ENCODE data around the gene CLN3. TPM values are rescaled to one million over a fixed set of nuclear protein-coding genes. Genes with fewer than 3 reads are reported as not detected.
"Not testable (repeated sequence)": the region's sequence is repeated elsewhere in the genome, so short reads cannot be mapped to it uniquely, and the experiment has no call there.

Gene CLN3
- total RNA-seq, 1 donor from 2014 or later = 16.9 TPM

DNA sequence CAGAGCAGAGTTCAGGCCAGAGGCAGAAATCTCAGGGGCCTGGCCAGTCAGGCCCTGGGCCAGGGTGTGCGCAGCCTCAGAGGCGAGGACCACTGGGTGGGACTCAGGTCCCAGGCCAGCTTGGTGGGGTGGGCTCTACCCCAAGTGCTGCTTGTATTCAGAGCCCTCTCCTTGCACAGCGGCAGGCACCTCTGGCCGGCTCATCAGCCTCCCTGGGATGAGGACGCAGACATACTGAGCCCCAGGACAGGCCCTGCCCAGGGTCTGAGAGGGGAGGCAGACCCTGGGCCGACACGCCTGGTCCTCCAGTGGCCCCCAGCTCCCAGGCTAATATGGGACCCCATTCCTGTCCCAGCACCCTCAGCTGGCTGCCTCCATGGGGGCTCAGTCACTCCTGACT is 22.4 kb upstream of the CLN3 start:
- DNase-seq (ENCODE audit: extremely low read depth, low read depth, low spot score) = no peak

DNA sequence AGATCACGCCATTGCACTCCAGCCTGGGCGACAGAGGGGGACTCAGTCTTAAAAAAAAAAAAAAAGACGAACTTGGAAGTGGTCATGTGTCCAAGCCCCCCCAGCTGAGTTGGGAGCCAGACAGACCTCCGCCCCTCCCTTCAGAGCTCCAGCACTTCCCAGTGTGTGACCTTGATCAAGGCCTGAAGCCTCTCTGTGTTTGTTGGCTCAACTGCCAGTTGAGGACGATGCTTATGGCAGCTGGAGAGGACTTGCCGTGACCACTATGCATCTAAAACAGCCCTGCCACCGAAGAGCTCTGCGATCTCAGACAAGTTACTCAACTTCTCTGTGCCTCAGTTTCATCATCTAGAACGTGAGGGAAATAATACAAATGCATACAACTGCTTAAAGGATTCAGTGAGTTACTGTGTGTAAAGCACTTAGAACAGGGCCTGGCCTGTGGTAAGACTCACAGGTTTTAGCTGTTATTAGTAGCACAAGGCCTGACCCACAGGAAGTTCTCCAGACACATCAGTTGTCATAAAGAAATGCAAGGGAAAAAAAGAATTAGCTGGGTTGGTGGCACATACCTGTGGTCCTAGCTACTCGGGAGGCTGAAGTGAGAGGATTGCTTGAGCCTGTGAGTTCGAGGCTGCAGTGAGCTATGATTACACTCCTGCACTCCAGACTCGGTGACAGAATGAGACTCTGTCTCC is 21.8 kb upstream of the CLN3 start:
- no peak for DNase-seq (ENCODE audit: extremely low read depth, low read depth, low spot score)

- no peak for DNase-seq (ENCODE audit: extremely low read depth, low read depth, low spot score)
Measured at GRCh38 chr16:28511801-28512789, 20.2 kb upstream of the CLN3 start.

DNA sequence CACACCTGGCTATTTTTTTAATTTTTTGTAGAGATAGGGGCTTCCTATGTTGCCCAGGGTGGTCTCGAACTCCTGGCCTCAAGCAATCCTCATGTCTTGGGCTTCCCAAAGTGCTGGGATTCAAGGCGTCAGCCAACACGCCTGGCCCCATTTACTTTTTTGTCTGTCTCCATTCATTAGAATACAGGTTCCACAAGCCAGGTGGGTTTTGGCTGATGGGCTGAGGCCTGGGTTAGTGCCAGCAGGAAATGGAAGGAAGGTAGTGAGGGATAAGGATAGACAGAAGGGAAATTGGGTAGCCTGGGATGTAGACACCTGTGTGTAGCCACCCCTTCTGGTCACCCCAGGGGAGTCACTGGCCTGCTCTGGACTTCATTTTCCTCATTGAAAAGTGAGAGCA is 19.2 kb upstream of the CLN3 start:
- DNase-seq (ENCODE audit: extremely low read depth, low read depth, low spot score) = no peak

GRCh38 chr16:28505489-28506137 is 13.7 kb upstream of the CLN3 start:
- no peak for DNase-seq (ENCODE audit: extremely low read depth, low read depth, low spot score)

DNA sequence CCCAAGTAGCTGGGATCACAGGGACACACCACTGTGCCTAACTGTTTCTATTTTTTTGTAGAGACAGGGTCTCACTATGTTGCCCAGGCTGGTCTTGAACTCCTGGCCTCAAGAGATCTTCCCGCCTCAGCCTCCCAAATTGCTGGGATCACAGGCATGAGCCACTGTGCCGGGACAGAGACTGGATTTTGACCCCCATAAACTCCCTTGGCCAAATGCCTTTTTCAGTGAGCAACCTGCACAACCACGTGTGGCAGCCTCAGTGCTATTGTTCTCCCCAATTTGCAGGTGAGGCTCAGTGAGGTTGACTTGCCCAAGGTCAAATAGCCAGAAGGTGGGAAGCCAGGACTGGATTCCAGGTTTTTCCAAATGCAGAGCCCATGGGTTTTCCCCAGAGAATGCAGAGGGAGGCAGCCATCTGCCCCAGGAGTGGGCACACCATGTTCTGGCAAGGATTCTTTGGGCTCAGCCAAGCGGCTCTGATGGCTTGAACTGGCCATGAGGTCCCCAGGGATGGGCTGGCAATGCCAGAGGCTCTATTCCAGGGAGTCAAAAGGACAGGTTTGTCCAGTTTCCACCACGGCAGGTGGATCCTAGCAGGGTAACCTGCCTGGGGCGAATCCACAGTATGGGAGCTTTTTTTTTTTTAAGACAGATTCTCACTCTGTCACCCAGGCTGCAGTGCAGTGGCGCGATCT is 13.0 kb upstream of the CLN3 start:
- DNase-seq (ENCODE audit: extremely low read depth, low read depth, low spot score) = no peak

DNA sequence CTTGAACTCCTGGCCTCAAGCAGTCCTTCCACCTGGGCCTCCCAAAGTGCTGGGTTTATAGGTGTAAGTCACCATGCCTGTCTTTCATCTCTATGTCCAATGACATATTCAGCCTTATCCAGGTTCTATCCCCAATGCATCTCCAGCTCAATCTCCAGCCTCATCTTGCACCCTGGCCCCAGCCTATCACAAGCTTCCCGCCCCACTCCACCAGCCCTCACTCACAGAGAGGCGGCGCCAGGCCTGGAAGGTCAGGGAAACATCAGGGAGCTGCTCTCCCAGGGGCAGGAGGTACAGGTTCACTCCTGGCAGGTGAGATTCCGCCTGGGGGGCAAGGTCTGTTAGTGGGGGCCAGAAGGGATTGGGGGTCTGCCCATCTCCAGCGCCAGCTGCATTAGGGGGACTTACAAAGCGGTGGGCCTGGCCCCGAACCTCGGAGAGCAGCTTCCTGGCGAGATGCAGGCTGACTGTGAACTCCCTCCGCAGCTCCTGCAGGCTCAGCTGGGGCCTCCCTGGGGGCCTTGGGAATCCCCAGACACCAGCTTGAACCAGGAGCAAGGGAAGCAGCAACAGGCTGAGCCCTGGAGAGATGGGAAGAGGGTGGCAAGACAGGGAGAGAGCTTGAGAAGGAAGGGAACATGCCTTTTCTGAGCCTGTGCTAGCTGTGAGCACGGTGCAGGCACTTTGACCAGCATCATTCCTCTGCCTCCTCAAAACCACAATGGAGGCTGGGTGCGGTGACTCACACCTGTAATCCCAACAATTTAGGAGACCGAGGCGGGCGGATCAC is 11.8 kb upstream of the CLN3 start:
- DNase-seq (ENCODE audit: extremely low read depth, low read depth, low spot score) = no peak

GRCh38 chr16:28502290-28502689 is 10.4 kb upstream of the CLN3 start:
- no peak for DNase-seq (ENCODE audit: extremely low read depth, low read depth, low spot score)

DNA sequence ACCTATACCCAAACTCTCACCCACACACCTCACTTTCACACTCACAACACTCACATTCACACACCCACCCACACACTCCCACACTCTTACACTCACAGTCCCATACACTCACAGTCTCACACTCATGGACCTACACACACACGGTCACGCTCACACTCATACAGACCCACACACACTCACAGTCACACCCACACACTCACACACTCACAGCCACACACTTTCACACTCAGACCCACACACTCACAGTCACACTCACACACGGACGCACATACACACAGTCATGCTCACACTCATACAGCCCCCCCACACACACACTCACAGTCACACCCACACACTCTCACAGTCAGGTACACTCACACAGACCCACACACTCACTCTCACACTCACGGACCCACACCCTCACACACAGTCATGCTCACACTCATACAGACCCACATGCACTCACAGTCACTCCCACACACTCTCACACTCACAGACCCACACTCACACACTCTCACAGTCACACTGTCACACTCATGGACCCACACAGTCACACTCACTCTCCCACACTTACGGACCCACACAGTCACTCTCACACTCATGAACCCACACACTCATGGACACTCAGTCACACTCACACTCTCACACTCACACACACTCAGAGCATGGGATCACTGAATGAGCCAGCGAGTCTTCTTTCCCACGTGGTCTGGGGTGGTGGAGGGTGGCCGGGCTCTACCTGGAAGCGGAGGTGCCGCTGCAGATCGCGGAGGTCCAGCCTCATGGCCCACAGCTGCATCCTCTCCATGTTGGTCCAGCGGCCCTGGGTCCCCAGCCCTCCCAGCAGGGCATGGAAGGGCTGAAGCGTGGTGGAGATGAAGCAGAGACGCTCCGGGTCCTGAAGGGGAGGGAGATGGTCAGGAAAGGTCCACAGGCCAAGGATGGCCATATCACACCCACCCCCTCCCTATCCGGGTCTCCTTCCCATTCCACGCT is 9.7 kb upstream of the CLN3 start:
- no peak for DNase-seq (ENCODE audit: extremely low read depth, low read depth, low spot score)

DNA sequence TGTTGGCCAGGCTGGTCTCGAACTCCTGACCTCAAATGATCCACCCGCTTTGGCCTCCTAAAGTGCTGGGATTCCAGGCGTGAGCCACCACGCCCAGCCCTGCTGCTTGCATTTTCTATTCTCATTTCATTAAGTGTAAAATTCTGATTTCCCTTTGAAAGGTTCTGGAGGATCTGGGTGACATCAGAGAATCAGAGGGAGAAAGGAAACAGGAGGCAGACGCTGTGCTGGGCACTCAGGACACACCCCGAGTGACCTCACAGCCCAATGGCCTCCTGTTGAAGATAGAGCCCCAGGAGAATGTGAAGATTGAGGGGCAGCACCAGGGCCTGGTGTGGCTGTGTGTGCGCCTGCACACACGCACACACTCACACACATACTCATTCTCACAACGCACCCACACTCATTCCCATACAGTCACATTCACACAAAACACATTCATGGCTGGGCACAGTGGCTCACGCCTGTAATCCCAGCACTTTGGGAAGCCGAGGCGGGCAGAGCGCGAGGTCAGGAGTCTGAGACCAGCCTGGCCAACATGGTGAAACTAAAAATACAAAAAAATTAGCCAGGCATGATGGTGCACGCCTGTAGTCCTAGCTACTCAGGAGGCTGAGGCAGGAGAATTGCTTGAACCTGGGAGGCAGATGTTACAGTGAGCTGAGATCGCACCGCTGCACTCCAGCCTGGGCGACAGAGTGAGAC is 8.8 kb upstream of the CLN3 start:
- DNase-seq (ENCODE audit: extremely low read depth, low read depth, low spot score) = not testable (repeated sequence)

DNA sequence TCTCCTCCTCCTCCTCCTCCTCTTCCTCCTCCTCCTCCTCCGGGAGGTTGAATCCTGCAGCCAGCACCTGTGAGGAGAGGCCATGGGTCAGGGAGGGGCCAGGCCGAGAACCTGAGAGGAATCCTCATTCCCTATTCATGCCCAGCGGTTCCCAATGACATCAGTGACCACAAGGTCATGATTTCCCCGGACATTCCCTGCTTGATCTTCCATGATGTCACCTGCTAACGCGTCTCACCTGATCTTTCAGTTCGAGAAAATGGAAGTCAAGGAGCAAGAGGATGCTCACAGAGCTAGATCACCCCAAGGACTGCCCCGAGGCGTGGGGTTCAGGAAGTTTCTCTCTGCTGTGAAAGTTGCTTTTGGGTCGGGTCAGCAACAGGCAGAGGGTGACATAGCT is 8.0 kb upstream of the CLN3 start:
- DNase-seq (ENCODE audit: extremely low read depth, low read depth, low spot score) = no peak

DNA sequence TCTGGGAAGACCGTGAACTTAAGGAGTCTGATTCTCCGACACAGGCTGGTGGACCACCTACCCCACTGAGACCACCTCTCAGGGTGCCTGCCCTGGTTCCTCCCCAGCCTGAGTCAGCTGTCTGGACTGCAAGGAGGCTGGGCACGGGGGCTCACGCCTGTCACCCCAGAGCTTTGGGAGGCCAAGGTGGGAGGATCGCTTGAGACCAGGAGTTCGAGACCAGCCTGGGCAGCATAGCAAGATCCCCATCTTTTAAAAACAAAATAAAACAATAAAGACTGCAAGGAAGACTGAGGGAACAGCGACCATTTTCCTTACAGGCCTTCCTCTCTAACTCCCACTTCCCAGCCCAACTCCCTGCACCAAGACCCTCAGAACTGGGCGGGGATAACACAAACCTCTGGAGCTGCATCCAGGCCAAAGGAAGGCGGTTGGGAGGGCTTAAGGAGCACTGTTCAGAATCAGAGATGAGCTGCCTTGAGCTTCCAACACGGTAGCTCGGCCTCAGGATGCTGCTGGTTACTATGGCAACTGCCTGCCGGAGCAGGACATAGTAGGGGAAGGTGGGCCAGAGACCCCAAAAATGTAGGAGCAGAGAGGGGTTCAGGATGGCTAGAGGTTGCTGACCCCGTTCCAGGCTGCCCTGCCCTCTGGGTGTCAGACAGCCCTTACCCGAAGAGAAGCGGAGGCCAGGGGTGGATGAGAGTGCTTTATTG is 7.0 kb upstream of the CLN3 start:
- no peak for DNase-seq (ENCODE audit: extremely low read depth, low read depth, low spot score)

- no peak for DNase-seq (ENCODE audit: extremely low read depth, low read depth, low spot score)
Measured at GRCh38 chr16:28497861-28498599, 6.2 kb upstream of the CLN3 start.

DNA sequence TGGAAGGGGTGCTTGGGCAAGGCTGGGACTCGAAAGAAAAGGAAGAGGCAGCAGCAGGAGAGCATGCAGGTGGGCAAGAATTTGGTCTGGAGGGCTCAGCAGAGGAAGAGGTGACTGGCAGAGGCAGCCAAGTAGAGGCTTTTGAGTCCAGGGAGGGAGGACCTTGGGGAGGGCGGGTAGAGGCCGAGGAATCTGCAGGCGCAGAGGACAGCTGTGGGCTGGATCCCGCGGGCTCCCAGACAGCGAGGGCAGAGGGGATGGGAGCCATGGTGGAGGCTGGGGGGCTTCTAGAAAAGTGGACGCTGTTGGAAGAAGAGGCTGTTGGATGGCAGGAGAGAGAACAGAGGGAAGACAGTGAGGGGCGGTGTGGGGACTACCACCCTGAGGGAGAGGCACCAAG is 5.5 kb upstream of the CLN3 start:
- no peak for DNase-seq (ENCODE audit: extremely low read depth, low read depth, low spot score)

- DNase-seq (ENCODE audit: extremely low read depth, low read depth, low spot score) = no peak
Measured at GRCh38 chr16:28496844-28497243, 5.0 kb upstream of the CLN3 start.

DNA sequence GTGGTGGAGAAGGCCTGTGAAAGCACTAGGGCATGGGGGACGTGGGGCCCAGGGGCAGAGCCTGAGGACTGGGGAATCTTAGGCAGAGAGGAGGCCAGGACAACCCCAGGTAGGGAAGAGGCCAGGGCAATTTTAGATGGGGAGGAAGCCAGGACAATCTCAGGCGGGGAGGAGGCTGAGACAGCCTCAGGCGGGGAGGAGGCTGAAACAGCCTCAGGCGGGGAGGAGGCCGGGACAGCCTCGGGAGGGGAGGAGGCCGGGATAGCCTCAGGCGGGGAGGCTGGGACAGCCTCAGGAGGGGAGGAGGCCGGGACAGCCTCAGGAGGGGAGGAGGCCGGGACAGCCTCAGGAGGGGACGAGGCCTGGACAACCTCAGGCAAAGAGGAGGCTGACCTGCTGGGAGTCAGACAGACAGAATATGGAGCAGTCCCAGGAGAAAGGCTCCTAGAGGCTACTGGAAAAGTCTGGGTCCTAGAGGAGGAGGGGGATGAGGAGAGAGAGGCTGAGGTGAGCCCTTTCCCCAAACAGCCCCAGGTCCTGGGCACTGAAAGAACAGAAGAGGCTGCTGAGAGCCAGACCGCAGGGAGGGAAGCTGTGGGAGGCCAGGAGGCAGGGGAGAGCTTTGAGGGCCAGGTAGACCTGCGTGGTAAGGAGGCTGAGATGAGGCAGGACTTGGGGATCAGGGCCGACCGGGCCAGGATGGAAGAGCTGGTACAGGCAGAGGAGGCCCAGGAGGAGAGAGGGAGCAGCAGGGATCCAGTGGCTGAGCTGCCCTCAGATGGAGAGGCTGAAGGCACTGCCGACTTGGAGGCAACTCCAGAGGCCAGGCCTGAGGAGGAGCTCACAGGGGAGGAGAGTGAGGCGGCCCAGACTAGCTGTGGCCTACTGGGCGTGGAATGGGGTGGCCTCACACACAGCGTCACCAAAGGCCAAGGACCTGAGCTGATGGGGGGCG is 4.2 kb upstream of the CLN3 start:
- no peak for DNase-seq (ENCODE audit: extremely low read depth, low read depth, low spot score)
